Measurements from ENCODE around the gene NDOR1.

NDOR1 gene

GRCh38 chr9:137247135-137247915 is 41.8 kb downstream of the NDOR1 start:
- Histone ChIP-seq H3K9me2 (replicated peaks; ENCODE audit: low read depth, low read length) (no peaks in the 10 kb centered on the region), H3K9me3 (ENCODE audit: insufficient read depth, low read depth, low read length) (no peaks in the 10 kb centered on the region), H3F3A (ENCODE audit: low read depth) (no peaks in the 10 kb centered on the region), H2AFZ (ENCODE audit: low read length) (no peak overlapping the region), H3K36me3 (ENCODE audit: insufficient read depth, low read length) (peaks cover 15% of the 10 kb centered on the region; the same call in 1 of the 2 replicates), H3K4me3 (ENCODE audit: low read length, poor library complexity, severe bottlenecking) (no peak overlapping the region), H3K4me1 (ENCODE audit: insufficient read depth, low read length, poor library complexity, severe bottlenecking) (peaks cover 15% of the 10 kb centered on the region), H3K9ac (ENCODE audit: low read depth, low read length, poor library complexity, severe bottlenecking) (no peak overlapping the region), H3K27me3 (ENCODE audit: insufficient read depth, low read length, poor library complexity, severe bottlenecking) (no peaks in the 10 kb centered on the region), H3K4me2 (ENCODE audit: low read depth, low read length, poor library complexity, severe bottlenecking) (no peak overlapping the region), H4K20me1 (ENCODE audit: insufficient read depth, low read length, poor library complexity, severe bottlenecking) (peaks cover 17% of the 10 kb centered on the region), H3K79me2 (ENCODE audit: insufficient read depth, low read length) (peaks cover 17% of the 10 kb centered on the region)
- TF ChIP-seq, protein P1, sequence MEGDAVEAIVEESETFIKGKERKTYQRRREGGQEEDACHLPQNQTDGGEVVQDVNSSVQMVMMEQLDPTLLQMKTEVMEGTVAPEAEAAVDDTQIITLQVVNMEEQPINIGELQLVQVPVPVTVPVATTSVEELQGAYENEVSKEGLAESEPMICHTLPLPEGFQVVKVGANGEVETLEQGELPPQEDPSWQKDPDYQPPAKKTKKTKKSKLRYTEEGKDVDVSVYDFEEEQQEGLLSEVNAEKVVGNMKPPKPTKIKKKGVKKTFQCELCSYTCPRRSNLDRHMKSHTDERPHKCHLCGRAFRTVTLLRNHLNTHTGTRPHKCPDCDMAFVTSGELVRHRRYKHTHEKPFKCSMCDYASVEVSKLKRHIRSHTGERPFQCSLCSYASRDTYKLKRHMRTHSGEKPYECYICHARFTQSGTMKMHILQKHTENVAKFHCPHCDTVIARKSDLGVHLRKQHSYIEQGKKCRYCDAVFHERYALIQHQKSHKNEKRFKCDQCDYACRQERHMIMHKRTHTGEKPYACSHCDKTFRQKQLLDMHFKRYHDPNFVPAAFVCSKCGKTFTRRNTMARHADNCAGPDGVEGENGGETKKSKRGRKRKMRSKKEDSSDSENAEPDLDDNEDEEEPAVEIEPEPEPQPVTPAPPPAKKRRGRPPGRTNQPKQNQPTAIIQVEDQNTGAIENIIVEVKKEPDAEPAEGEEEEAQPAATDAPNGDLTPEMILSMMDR (conservative IDR thresholded peaks at IDR 0.05; ENCODE audit: low read length) = no peak
- TF ChIP-seq EZH2phosphoT487 (IDR thresholded peaks at IDR 0.05; ENCODE audit: borderline replicate concordance) = no peak

DNA sequence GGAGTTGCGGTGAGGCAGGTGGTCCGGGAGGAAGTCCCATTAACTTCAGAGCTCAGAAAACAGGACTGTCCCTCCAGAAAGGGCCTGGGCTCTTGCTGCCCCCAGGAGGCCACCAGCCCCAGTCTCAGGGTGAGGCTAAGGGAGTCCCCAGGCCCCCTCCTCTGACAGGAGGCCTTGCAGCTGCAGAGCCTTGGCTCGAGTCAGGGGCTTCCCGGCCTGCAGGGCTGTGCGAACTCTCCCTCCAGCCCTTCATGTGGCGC is 42.3 kb downstream of the NDOR1 start:
- Histone ChIP-seq H3K9ac (ENCODE audit: low read depth, low read length, poor library complexity, severe bottlenecking) (no peak overlapping the region), H3F3A (ENCODE audit: low read depth) (no peaks in the 10 kb centered on the region), H3K4me1 (ENCODE audit: insufficient read depth, low read length, poor library complexity, severe bottlenecking) (peaks cover 10% of the 10 kb centered on the region), H3K4me2 (ENCODE audit: low read depth, low read length, poor library complexity, severe bottlenecking) (no peak overlapping the region), H3K79me2 (ENCODE audit: insufficient read depth, low read length) (peaks cover 12% of the 10 kb centered on the region), H3K4me3 (ENCODE audit: low read length, poor library complexity, severe bottlenecking) (no peak overlapping the region), H3K9me3 (ENCODE audit: insufficient read depth, low read depth, low read length) (no peaks in the 10 kb centered on the region), H4K20me1 (ENCODE audit: insufficient read depth, low read length, poor library complexity, severe bottlenecking) (peaks cover 11% of the 10 kb centered on the region), H3K9me2 (replicated peaks; ENCODE audit: low read depth, low read length) (no peaks in the 10 kb centered on the region), H3K36me3 (ENCODE audit: insufficient read depth, low read length) (peaks cover 10% of the 10 kb centered on the region; the same call in 1 of the 2 replicates), H3K27me3 (ENCODE audit: insufficient read depth, low read length, poor library complexity, severe bottlenecking) (no peaks in the 10 kb centered on the region), H2AFZ (ENCODE audit: low read length) (no peak overlapping the region)
- no peak for TF ChIP-seq EZH2phosphoT487 (IDR thresholded peaks at IDR 0.05; ENCODE audit: borderline replicate concordance)
- TF ChIP-seq, protein P1 (conservative IDR thresholded peaks at IDR 0.05; ENCODE audit: low read length) = no peak

- Histone ChIP-seq H3K4me2 (ENCODE audit: low read depth, low read length, poor library complexity, severe bottlenecking) (no peak overlapping the region), H4K20me1 (ENCODE audit: insufficient read depth, low read length, poor library complexity, severe bottlenecking) (peaks cover 2% of the 10 kb centered on the region), H3F3A (ENCODE audit: low read depth) (no peaks in the 10 kb centered on the region), H3K9me2 (replicated peaks; ENCODE audit: low read depth, low read length) (no peaks in the 10 kb centered on the region), H3K4me1 (ENCODE audit: insufficient read depth, low read length, poor library complexity, severe bottlenecking) (peaks cover 19% of the 10 kb centered on the region), H3K9ac (ENCODE audit: low read depth, low read length, poor library complexity, severe bottlenecking) (no peak overlapping the region), H3K27me3 (ENCODE audit: insufficient read depth, low read length, poor library complexity, severe bottlenecking) (peaks cover 2% of the 10 kb centered on the region), H3K4me3 (ENCODE audit: low read length, poor library complexity, severe bottlenecking) (no peak overlapping the region), H2AFZ (ENCODE audit: low read length) (no peak overlapping the region), H3K79me2 (ENCODE audit: insufficient read depth, low read length) (peaks cover 14% of the 10 kb centered on the region), H3K9me3 (ENCODE audit: insufficient read depth, low read depth, low read length) (no peaks in the 10 kb centered on the region), H3K36me3 (ENCODE audit: insufficient read depth, low read length) (no peaks in the 10 kb centered on the region)
- no peak for TF ChIP-seq EZH2phosphoT487 (IDR thresholded peaks at IDR 0.05; ENCODE audit: borderline replicate concordance)
- TF ChIP-seq, protein P1 (conservative IDR thresholded peaks at IDR 0.05; ENCODE audit: low read length) = no peak
Measured at GRCh38 chr9:137250329-137251193, 45.1 kb downstream of the NDOR1 start.

Data from Loucy (cell line).